Head of caudate nucleus (tissue), 42 donors: ENCODE results near the gene WDR46.

ENCODE experiments used
- DNase-seq, 42 donors: peaks; one replicate each; pipeline versions ENCODE4 v3.0.0 to v3.0.0-alpha.2; 2020 to 2021; ENCODE audit warnings: mixed read lengths in 7 of 42
- intact Hi-C: fragments of 100-400 bp; cut with DNase I; formaldehyde crosslinking; loops from one replicate; pipeline ENCODE4 v1.15.0; 2022

Gene WDR46

GRCh38 chr6:33247977-33248642 is 40.9 kb downstream of the WDR46 start:
- intact Hi-C loops, result loop anchor here (2.0 to 10.0 kb wide), 5 partner anchors 35 to 233 kb away; partner anchors contain the start of genes HSD17B8, RXRB and SLC39A7

GRCh38 chr6:33243476-33243875 is 45.6 kb downstream of the WDR46 start:
- no peak for DNase-seq
- intact Hi-C loops, result loop anchor here (10.0 kb wide), 1 partner anchor 229 kb away; no protein-coding TSS in a partner anchor

More at GRCh38 chr6:33247977-33248642, 40.9 kb downstream of the WDR46 start:
- DNase-seq, result peak; percentile 78 to 98 (median 92)

- intact Hi-C loops, result loop anchor here (10.0 kb wide), 1 partner anchor 227 kb away; no protein-coding TSS in a partner anchor
- DNase-seq, result no peak
Measured at GRCh38 chr6:33241968-33242367, 47.1 kb downstream of the WDR46 start.

- intact Hi-C loops, result no loop called here
- no peak for DNase-seq
Measured at GRCh38 chr6:33237741-33238140, 51.3 kb downstream of the WDR46 start.

GRCh38 chr6:33236852-33237251 is 52.2 kb downstream of the WDR46 start:
- no peak for DNase-seq
- intact Hi-C loops, result no loop called here

GRCh38 chr6:33236328-33236727 is 52.7 kb downstream of the WDR46 start:
- intact Hi-C loops, result no loop called here
- no peak for DNase-seq

GRCh38 chr6:33235221-33235634 is 53.8 kb downstream of the WDR46 start:
- DNase-seq, result no peak
- intact Hi-C loops, result no loop called here
